Heart left ventricle (tissue), 13 donors: ENCODE measurements around the gene PLEKHM3.

ENCODE experiments used
- POLR2A ChIP-seq, 2 donors: fragments of 450-650 bp; IDR thresholded peaks; one replicate each; pipeline ENCODE4 v1.6.1; 2017; ENCODE audit warnings: antibody characterized with exemption in 2 of 2, mild to moderate bottlenecking in 2 of 2, moderate library complexity in 2 of 2
- TF ChIP-seq, protein P1 (sequence below), 12 donors: fragments of 200-600 bp; sonication (generic) in 4 of 12; IDR thresholded peaks; one replicate each; pipeline versions ENCODE4 v1.5.0 to v1.8.0; 2018 to 2022; ENCODE audit warnings: antibody characterized with exemption in 12 of 12, mild to moderate bottlenecking in 5 of 12
- donor health status: ischemic (EF 13 %, LVEDD 7.1; RV severe dilation, severe dysfunction).
- donor health status: DM: no; HTN: yes; CAD: no.
- donor health status: DM: no; HTN: no; CAD: no.
- donor health status: ischemic (EF 25% LVEDD 6.9; RV normal size, moderate dysfunction).
- donor health status: ischemic (EF 25% LVEDD 5.7; RV mildly dilated, moderate dysfunction).
- donor health status: ischemic (EF 35%, LVEDD 5.7; RV mildly dilated, moderate dysfunction).
- donor health status: nonischemic (EF 11% LVEDD 7.7; RV severe dilation, severe dysfunction).
- donor health status: DM: yes; HTN: yes; CAD: no.
- donor health status: PGD.
- donor health status: ischemic (EF 29% LVEDD 5.4; RV normal size, mild dysfunction).
- donor health status: nonischemic (EF 23%, LVEDD 6.1; RV moderate dilation, normal function).

DNA sequence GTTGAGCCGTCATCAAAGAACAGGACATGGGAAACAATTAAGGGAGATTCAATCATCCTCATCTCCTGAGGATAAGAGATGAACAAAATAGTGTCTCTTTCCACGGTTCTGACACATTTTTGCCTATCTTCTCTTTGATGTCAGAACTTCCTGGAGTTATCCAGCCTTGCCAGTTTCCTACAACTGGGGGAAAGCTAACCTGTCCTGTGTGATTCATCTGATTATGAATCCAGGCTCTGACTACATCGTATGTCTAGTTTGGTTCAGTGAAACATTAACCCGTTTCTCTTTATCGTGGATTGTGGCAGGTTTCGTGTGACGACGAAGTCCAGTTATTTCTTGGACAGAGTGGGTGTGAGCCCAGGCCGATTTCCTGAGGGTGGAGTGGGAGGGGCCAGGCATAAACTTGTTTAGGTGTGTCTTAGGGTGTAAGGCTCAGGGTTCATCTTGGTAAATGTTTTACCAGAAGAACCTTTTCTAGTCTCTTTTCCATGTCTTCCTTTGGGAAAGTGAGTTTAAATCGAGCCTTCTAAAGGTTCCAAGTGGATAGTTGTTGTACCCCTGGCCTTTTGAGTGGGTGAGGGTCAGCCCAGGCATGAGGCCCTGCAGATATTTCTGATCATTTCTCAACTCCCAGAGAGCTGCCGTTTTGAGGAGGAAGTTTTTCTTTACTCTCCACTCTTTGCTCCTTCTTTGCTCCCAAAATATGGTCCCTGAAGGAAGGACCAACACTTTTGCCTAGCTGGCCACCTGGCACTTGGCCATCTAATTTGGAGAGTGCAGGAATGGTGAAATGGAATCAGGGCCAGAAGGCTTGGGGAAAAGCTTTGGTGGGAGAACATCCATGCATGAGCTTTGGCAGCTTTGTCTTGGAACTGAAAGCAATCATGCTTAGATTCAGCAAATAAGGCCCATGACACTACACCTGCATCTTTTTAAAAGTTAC is 205.2 kb downstream of the PLEKHM3 start:
- TF ChIP-seq, protein P1, sequence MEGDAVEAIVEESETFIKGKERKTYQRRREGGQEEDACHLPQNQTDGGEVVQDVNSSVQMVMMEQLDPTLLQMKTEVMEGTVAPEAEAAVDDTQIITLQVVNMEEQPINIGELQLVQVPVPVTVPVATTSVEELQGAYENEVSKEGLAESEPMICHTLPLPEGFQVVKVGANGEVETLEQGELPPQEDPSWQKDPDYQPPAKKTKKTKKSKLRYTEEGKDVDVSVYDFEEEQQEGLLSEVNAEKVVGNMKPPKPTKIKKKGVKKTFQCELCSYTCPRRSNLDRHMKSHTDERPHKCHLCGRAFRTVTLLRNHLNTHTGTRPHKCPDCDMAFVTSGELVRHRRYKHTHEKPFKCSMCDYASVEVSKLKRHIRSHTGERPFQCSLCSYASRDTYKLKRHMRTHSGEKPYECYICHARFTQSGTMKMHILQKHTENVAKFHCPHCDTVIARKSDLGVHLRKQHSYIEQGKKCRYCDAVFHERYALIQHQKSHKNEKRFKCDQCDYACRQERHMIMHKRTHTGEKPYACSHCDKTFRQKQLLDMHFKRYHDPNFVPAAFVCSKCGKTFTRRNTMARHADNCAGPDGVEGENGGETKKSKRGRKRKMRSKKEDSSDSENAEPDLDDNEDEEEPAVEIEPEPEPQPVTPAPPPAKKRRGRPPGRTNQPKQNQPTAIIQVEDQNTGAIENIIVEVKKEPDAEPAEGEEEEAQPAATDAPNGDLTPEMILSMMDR (IDR thresholded peaks at IDR 0.05), result no peak
- no peak for TF ChIP-seq POLR2A (IDR thresholded peaks at IDR 0.05)
